HepG2 (cell line): Measurements from ENCODE around the gene HSF4. TPM values are rescaled to one million over a fixed set of nuclear protein-coding genes. Genes with fewer than 3 reads are reported as not detected.

Experiments used
- BORCS8-MEF2B ChIP-seq: sonication (generic); formaldehyde crosslinking; IDR thresholded peaks from 2 replicates; pipeline ENCODE4 v1.8.0; 2022; ENCODE audit warnings: mild to moderate bottlenecking, missing genetic modification reagents
- CENPBD1 ChIP-seq: sonication (generic); formaldehyde crosslinking; IDR thresholded peaks from 2 replicates; pipeline ENCODE4 v1.8.0; 2022; ENCODE audit warnings: missing genetic modification reagents, low read depth, mild to moderate bottlenecking, borderline replicate concordance
- HDAC6 ChIP-seq: fragments of 200-600 bp; sonication (generic); IDR thresholded peaks from 2 replicates; pipeline ENCODE4 v1.7.0; 2017; ENCODE audit warnings: mild to moderate bottlenecking, antibody characterized with exemption, low read length, low read depth
- HES4 ChIP-seq: sonication (generic); formaldehyde crosslinking; IDR thresholded peaks from 2 replicates; pipeline ENCODE4 v1.9.0; 2021; ENCODE audit warnings: mild to moderate bottlenecking, missing genetic modification reagents, borderline replicate concordance
- HOXA3 ChIP-seq: sonication (generic); formaldehyde crosslinking; IDR thresholded peaks from 2 replicates; pipeline ENCODE4 v1.5.0; 2020; ENCODE audit warnings: missing genetic modification reagents
- HOXA7 ChIP-seq: sonication (generic); formaldehyde crosslinking; IDR thresholded peaks from 2 replicates; pipeline ENCODE4 v1.8.1; 2022; ENCODE audit warnings: mild to moderate bottlenecking, missing genetic modification reagents, moderate library complexity
- IRX3 ChIP-seq: sonication (generic); formaldehyde crosslinking; IDR thresholded peaks from 2 replicates; pipeline ENCODE4 v1.8.1; 2023; ENCODE audit warnings: mild to moderate bottlenecking, low read depth, missing genetic modification reagents, borderline replicate concordance
- KDM5B ChIP-seq: sonication (generic); formaldehyde crosslinking; IDR thresholded peaks from 2 replicates; pipeline ENCODE4 v1.4.0; 2020; ENCODE audit warnings: missing genetic modification reagents, mild to moderate bottlenecking, borderline replicate concordance
- LCORL ChIP-seq, 2 experiments: fragments of 450-650 bp in 1 of 2; sonication (generic) in 1 of 2; formaldehyde crosslinking in 1 of 2; IDR thresholded peaks; 2 replicates each; pipeline versions ENCODE4 v1.5.0 to v1.6.1; 2017 to 2020; ENCODE audit warnings: antibody characterized with exemption in 1 of 2, missing genetic modification reagents in 1 of 2
- REPIN1 ChIP-seq: sonication (generic); formaldehyde crosslinking; IDR thresholded peaks from 2 replicates; pipeline ENCODE4 v1.8.0; 2022; ENCODE audit warnings: missing genetic modification reagents, low read depth, mild to moderate bottlenecking, borderline replicate concordance
- TEAD2 ChIP-seq: sonication (generic); formaldehyde crosslinking; IDR thresholded peaks from 2 replicates; pipeline ENCODE4 v1.9.0; 2021; ENCODE audit warnings: missing genetic modification reagents
- ZBTB4 ChIP-seq: sonication (generic); formaldehyde crosslinking; IDR thresholded peaks from 2 replicates; pipeline ENCODE4 v1.4.0; 2020; ENCODE audit warnings: missing genetic modification reagents, mild to moderate bottlenecking, borderline replicate concordance
- ZFP36 ChIP-seq: fragments of 150-350 bp; IDR thresholded peaks from 2 replicates; pipeline ENCODE4 v1.6.1; 2018; ENCODE audit warnings: borderline replicate concordance, low read length, low read depth; ENCODE audit not compliant: partially characterized antibody
- ZFP36L2 ChIP-seq: sonication (generic); formaldehyde crosslinking; IDR thresholded peaks from 2 replicates; pipeline ENCODE4 v1.4.0; 2020; ENCODE audit warnings: missing genetic modification reagents
- ZNF101 ChIP-seq: sonication (generic); formaldehyde crosslinking; IDR thresholded peaks from 2 replicates; pipeline ENCODE4 v1.4.0; 2020; ENCODE audit warnings: mild to moderate bottlenecking, low read depth, missing genetic modification reagents, borderline replicate concordance
- ZNF337 ChIP-seq: sonication (generic); formaldehyde crosslinking; IDR thresholded peaks from 2 replicates; pipeline ENCODE4 v1.5.1; 2020; ENCODE audit warnings: missing genetic modification reagents, low read depth, mild to moderate bottlenecking, borderline replicate concordance
- ZNF605 ChIP-seq: sonication (generic); formaldehyde crosslinking; IDR thresholded peaks from 2 replicates; pipeline ENCODE4 v1.8.0; 2022; ENCODE audit warnings: mild to moderate bottlenecking, missing genetic modification reagents
- polyA plus RNA-seq, 8 experiments: library from polyadenylated mRNA; depleted of rRNA in 3 of 8; stranded (reverse) in 7 of 8; unstranded in 1 of 8; fragments of >200 nt; fragmentation: Illumina TruSeq in 4 of 8; extraction: Trizol in 4 of 8; gene quantifications; 2 replicates each; pipeline versions ENCODE4 v1.2.1 to v1.2.3, GENCODE V29; 2011 to 2016; ENCODE audit warnings: low read depth in 4 of 8, missing spikeins in 1 of 8, mixed read lengths in 1 of 8; ENCODE audit not compliant: insufficient read depth in 1 of 8
- total RNA-seq, 5 experiments: library from RNA; depleted of rRNA; stranded (reverse); fragments of >200 nt; fragmentation: Illumina TruSeq; extraction: Trizol; gene quantifications; 2 replicates each; pipeline ENCODE4 v1.2.3, GENCODE V29; 2016; ENCODE audit warnings: low read depth in 1 of 5

The HSF4 gene
- total and polyA plus RNA-seq, 2 of the 13 experiments (the other 11 are each of a cell fraction or from before 2014, with no cell fraction given) = 3.5 to 16.9 TPM

- TF ChIP-seq HDAC6 (no peak), HOXA7 (CRISPR knock-in tag) (no peak), BORCS8-MEF2B (peak; percentile 49; the same call in 1 of the 2 replicates), ZBTB4 (CRISPR knock-in tag) (no peak), KDM5B (CRISPR knock-in tag) (peak; percentile 43), IRX3 (CRISPR knock-in tag) (no peak), ZFP36 (no peak), ZNF605 (CRISPR knock-in tag) (no peak), ZNF337 (CRISPR knock-in tag) (no peak), ZNF101 (CRISPR knock-in tag) (no peak), REPIN1 (CRISPR knock-in tag) (0 out of 2 replicates have a peak, but pooled peaks have one; percentile 9), ZFP36L2 (CRISPR knock-in tag) (no peak), TEAD2 (CRISPR knock-in tag) (no peak), HES4 (no peak), CENPBD1 (CRISPR knock-in tag) (no peak), HOXA3 (CRISPR knock-in tag) (peak; percentile 8; the same call in 1 of the 2 replicates), LCORL (IDR thresholded peaks at IDR 0.05) (no peak), LCORL (CRISPR knock-in tag; IDR thresholded peaks at IDR 0.05) (no peak)
Measured at GRCh38 chr16:67213197-67214019, 48.9 kb downstream of the HSF4 start (continued).
